ENCODE measurements around the gene UST.

GRCh38 chr6:149057464-149057840 lies 310.6 kb downstream of the UST start:
- TF ChIP-seq CTCF (IDR thresholded peaks at IDR 0.05; ENCODE audit: low read depth, low read length, poor library complexity, severe bottlenecking) (no peak), EZH2phosphoT487 (IDR thresholded peaks at IDR 0.05; ENCODE audit: borderline replicate concordance, low read length) (no peak)
